ENCODE measurements around the gene RIMBP3C.
"Not testable (repeated sequence)": the region's sequence is repeated elsewhere in the genome, so short reads cannot be mapped to it uniquely, and the experiment has no call there.

DNA sequence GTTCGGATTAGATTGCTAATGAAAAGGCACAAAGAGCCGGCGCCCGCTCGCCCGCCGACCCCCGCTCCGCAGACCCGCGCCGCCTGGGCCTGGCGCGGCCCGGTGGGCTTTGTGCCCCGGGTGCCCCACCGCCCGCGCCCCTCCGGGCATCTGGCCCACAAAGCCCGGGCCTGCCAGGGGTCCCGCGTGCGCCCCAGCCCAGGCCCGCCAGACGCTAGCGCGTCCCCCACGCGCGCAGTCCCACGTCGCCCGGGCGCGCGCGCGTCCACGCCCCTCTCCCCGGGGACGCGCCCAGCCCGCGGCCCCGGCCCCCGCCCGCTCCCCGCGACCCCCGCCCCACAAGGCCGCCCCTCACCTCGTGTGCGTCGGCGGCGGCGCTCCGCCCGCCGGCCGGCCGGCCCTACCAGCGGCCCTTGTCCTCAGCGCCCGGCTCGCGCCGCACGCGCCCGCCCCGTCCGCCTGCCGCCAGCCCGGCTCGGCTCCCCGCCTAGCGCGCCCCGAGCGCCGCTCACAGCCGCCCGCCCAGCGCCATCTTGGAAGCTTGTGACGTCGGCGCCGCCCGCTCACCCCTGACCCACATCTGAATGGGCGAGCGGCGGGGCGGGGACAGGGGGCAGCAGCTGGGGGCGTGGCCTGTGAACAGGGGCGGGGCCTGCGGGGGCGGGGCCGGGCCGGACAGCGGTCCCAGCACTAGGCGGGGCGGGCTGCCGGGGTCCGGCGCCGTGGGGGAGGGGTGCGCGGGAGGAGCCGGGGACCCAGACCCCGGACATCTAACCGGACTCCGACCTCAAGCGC lies 34.1 kb downstream of the RIMBP3C start:
- not testable (repeated sequence) for TF ChIP-seq ELF4 (IDR thresholded peaks at IDR 0.05); TARDBP (IDR thresholded peaks at IDR 0.05); CTBP1 (IDR thresholded peaks at IDR 0.05; ENCODE audit: borderline replicate concordance); FOXA1 (IDR thresholded peaks at IDR 0.05); FOXK2 (IDR thresholded peaks at IDR 0.05); LEF1 (IDR thresholded peaks at IDR 0.05; ENCODE audit: borderline replicate concordance)

Measured in HEK293T (cell line).